ENCODE results near the gene CADM1.

DNA sequence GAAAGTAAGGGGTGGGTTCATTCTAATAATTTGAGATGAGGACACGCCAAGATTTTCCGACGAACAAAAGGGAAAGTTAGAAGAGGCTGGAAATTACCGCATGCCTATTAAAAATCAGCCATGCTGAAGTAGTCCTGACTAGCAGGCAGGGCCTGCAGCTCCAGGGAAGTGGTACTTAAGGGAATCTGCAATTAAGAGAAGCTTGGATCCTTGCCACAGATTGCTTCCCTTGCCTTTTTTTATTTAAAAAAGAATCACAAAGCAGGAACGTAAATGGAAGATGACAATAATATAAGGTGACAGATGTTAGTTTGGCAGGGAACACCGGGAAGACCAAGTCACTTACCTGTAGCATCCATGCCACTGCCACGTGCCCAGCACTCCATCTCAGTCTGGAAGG lies 359.3 kb downstream of the CADM1 start:
- no peak for TF ChIP-seq CTCF (IDR thresholded peaks at IDR 0.05)
- TF ChIP-seq EP300 (IDR thresholded peaks at IDR 0.05), result no peak
